ENCODE data around the gene CCDC157.
"Not testable (repeated sequence)": the region's sequence is repeated elsewhere in the genome, so short reads cannot be mapped to it uniquely, and the experiment has no call there.

The CCDC157 gene

GRCh38 chr22:30325724-30326254, 31.0 kb upstream of the CCDC157 start:
- DNase-seq (ENCODE audit: low read depth in 1 of 2, low spot score in 1 of 2), result no peak

DNA sequence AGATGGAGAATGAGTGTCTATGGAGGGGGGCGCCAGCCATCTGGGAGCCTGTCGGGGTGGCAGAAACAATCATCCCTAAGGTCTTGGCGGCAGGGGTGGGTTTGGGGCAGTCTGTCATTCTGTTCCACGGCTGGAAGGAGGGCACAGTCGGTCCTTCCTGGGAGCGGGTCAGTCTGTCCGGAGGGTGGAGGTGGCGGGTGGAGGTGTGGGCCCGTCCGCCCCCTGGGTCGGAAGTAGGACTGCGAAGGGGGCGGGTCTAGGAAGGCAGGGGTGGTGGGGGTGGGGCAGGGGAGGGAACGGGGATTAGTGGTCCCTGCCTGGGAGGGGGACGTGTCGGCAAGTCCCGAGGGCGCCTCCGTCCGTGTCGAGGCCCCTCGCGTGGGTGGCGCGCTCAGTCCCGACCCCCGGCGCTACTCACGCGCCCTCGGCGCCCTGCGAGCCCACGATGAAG, 30.5 kb upstream of the CCDC157 start:
- DNase-seq (ENCODE audit: low read depth in 1 of 2, low spot score in 1 of 2), result no peak

GRCh38 chr22:30326706-30327362, 30.0 kb upstream of the CCDC157 start, which contains the start of gene TBC1D10A:
TSS of gene TBC1D10A (minus strand) at chr22:30326941. CDS start at chr22:30326881, 60 bp downstream.
- DNase-seq (ENCODE audit: low read depth in 1 of 2, low spot score in 1 of 2), result peak; percentile 84 to 94

- no peak for DNase-seq (ENCODE audit: low read depth in 1 of 2, low spot score in 1 of 2)
Observed at GRCh38 chr22:30327864-30328345, 28.9 kb upstream of the CCDC157 start.

DNA sequence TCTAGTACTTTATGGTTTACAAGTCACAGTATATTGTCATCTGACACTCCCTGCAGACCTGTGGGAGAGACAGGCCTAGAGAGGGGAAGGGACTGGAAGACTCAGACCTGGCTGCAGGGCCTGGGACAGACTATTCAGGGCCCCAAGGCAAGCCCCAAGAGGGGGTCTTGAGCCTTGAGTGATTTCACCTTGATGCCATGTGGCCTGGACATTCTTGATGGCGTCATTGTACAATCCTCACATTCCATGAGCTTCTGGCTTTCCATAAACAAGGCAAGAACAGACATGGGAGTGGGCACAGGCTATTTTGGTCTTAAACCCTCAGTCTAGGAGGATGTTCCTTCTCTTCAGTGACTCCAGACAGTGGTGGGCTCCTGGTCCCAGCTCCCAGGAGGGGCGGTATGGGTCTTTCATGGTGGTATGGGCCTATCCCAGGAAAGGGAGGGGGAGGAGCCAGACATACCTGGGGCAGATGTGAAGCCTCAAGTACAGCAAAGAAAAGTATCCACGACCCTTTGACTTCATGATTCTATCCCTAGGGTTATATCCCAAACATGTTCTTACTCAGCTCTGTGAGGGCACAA, 28.2 kb upstream of the CCDC157 start:
- DNase-seq (ENCODE audit: low read depth in 1 of 2, low spot score in 1 of 2), result no peak

DNA sequence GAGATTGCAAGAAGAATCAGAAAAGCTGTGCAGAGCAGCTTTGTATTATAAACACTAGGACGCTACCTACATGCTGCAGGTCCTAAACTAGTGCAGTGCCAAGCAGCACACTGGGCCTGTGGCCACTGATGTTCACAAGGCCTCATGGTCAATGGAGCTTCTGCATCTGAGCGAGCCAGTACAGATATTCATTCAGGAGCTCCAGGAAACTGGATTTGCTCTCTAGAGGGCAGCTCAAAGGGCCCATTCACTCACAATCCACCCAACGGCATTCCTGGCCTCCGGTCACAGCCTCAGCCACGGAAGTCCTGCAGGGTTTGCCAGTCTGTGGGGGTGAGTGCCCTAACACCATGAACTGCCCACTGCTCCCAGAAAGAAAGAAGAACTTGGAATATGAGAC, 24.3 kb upstream of the CCDC157 start:
- DNase-seq (ENCODE audit: low read depth in 1 of 2, low spot score in 1 of 2), result no peak

GRCh38 chr22:30332994-30333706, 23.7 kb upstream of the CCDC157 start:
- no peak for DNase-seq (ENCODE audit: low read depth in 1 of 2, low spot score in 1 of 2)

GRCh38 chr22:30333707-30334087, 23.1 kb upstream of the CCDC157 start:
- DNase-seq (ENCODE audit: low read depth in 1 of 2, low spot score in 1 of 2), result no peak

- no peak for DNase-seq (ENCODE audit: low read depth in 1 of 2, low spot score in 1 of 2)
Observed at GRCh38 chr22:30334646-30335045, 22.2 kb upstream of the CCDC157 start.

GRCh38 chr22:30335236-30335635, 21.6 kb upstream of the CCDC157 start:
- DNase-seq (ENCODE audit: low read depth in 1 of 2, low spot score in 1 of 2), result no peak

DNA sequence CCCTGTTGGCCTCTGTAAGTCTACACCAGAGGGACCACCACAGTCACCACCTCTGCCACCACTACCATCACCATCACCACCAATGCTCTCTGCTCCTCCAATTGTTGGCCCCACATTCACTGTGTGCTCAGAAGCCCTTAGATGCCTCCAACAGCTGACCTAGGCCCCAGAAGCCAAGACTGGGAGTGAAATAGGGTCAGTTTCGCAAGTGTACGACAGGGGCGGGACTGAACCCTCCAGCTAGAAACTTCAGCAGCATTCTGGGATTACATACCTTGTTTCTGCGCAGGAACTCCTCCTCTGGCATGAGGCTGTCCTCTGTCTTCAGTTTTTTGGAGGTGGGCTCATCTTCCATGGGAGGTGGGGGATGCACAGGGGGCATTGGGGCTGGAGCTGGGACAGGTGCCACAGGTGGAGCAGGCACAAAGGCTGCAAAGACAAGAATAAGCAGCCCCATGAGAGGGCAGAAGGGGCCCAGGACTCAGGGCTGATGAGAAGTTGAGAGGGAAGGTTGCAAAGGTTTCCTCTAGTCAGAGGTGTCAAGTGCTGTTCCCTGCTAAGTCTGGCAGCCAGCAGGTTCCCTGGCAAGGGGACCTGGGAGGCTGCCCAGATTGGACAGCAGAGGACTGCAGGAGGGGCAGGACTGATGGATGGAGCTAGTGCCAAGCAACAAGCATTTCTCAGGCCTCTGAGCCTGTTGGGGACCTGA, 19.9 kb upstream of the CCDC157 start:
- no peak for DNase-seq (ENCODE audit: low read depth in 1 of 2, low spot score in 1 of 2)

DNA sequence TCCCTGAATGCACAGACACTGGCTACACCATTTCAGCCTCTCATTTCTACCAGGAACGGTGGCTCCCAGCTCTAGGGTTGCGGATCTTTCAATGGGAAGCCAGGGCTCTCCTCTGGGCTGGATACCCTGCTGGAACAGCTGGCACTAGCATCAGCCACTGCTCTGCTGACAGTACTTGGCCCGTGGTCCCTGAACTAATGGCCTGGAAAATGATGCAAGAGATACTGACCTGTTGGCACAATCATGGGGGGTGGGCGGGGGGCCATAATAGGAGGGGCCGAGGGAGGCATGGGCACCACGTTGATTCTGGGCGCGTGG, 19.4 kb upstream of the CCDC157 start:
- DNase-seq (ENCODE audit: low read depth in 1 of 2, low spot score in 1 of 2), result no peak

DNA sequence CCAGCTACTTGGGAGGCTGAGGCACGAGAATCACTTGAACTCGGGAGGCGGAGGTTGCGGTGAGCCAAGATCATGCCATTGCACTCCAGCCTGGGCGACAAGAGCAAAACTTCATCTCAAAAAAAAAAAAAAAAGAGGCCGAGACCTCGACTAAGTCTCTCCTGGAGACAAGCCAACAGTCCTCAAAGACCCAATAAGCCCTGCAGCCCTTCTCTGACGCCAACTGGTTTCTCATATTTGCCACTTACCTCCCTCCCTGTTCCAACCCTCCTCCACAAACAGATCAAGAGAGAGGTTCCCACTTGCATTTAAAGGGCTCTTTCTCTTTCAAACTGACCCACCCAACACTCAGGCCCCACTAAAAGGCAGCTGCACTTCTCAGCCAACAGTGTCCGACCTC, 18.5 kb upstream of the CCDC157 start:
- DNase-seq (ENCODE audit: low read depth in 1 of 2, low spot score in 1 of 2), result not testable (repeated sequence)

- no peak for DNase-seq (ENCODE audit: low read depth in 1 of 2, low spot score in 1 of 2)
Observed at GRCh38 chr22:30338802-30339201, 18.0 kb upstream of the CCDC157 start.

DNA sequence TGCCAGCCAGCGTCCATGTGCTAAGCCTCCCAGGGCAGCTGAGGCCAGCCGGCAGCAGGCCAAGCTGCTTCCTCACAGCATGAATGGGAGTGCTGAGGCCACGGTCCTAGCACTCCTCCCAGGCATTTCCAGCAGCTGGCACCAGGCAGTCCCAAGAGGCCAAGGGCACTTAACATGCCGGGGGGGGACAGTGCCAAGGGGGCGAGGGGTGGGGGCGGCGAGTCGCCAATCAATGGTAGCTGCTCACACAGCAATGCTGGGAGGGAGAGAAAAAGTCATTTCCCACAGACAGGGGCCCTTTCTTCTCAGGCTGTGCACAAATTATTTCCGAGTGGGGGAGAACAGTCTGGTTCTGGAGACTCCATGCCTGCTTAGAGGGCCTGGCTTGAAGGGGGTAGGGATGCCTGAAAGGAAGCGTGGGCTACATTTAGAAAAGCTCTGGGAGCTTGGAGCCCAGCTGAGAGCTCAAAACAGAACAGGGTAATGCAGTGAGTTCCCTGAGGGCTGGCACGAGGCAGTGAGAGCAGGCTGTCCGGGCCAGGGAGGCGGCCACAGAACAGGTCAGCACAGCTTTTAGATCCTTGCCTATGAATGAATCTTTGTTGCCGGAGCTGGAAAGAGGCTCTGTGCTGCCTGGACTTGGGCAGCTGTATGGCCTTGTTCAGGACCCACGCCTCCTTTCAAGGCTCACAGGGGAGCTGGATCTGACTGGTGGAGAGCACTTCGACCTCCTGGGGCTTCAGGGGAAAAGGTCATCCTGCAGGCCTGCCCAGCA, 15.7 kb upstream of the CCDC157 start:
- DNase-seq (ENCODE audit: low read depth in 1 of 2, low spot score in 1 of 2), result no peak

DNA sequence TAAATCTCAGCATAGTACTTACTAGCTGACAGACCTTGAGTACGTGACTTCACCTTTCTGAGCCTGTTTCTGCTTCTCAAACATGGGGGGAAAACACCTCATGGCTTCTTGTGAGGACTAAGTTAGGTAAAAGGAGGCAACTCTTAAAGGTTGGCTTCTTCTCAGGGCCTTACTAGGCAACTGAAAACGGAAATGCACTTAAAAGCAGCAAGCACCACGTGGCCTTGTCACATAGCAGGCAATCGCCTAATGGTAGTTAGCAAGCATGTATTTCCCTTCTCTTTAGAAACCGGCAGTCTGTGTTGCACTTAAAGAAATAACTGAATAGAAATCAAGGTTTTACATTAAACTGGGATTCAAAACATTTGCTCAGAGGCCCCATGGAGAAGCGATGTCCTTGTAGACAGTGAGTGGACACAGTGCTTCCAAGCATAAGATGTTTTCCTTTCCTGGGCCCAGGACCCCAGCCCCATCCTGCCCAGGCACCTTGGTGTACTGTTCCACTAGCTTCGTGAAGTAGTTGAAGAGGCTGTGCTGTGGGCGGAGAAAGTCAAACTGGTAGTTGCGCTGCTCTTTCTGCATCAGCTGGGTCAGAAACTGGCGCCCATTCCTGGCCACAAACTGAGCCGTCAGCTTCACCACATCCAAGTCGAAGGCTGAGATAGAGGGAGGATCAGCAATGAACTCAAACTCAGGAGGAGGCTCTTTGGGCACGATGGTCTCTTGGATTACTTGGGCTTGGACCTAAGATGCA, 12.2 kb upstream of the CCDC157 start:
- no peak for DNase-seq (ENCODE audit: low read depth in 1 of 2, low spot score in 1 of 2)

DNA sequence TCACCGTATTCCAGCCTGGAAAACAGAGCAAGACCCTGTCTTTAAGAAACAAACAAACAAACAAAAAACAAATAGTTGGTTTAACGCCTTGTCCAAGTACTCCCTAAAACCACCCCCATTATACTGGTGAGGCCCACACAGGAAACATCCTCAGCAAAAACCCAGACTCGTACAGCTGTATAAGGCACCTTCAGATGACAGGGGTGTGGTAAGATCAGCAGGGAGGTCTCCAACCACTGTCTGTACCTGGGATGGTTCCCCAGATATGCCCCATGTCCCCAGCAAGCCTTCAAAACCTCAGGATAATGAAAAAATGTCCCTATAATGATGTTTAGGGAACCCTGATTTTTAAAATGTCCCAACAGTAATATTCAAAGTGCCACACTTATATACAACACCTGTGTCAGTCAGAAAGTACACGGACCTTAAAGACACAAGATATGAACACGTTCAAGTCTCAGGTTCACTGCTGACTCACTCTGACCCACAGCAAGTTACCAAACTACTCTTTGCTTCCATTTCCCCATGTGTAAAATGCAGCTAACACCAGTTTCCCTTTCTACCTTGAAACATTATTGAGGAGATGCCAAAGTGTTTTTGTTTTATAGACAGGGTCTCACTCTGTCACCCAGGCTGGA, 9.4 kb upstream of the CCDC157 start:
- no peak for DNase-seq (ENCODE audit: low read depth in 1 of 2, low spot score in 1 of 2)

DNA sequence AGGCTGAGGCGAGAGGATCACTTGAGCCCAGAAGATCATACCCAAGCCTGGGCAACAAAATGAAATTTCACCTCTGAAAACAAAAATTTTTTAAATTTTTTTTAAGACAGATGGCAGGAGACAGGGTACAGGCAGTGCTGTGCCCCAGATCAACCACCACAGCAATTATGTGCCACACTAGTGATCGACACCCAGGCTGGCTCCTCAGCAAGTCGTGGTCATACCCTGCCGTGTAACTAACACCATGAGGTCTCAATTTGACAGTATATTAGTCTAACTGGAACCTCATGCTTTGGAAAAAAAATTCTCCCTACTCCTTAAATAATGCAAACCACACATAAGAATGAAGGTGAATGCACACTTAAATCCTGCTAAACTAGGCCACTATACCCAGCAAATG, 8.4 kb upstream of the CCDC157 start:
- no peak for DNase-seq (ENCODE audit: low read depth in 1 of 2, low spot score in 1 of 2)

- no peak for DNase-seq (ENCODE audit: low read depth in 1 of 2, low spot score in 1 of 2)
Observed at GRCh38 chr22:30348809-30349208, 8.0 kb upstream of the CCDC157 start.

GRCh38 chr22:30351226-30351625, 5.6 kb upstream of the CCDC157 start:
- DNase-seq (ENCODE audit: low read depth in 1 of 2, low spot score in 1 of 2), result no peak

Measured in activated T-helper 1 cell treated with anti-CD3 and anti-CD28 coated beads, Interleukin-2, amount 50 U/mL, for 16 hours (primary cell).